ENCODE data around the gene SOAT1.

DNA sequence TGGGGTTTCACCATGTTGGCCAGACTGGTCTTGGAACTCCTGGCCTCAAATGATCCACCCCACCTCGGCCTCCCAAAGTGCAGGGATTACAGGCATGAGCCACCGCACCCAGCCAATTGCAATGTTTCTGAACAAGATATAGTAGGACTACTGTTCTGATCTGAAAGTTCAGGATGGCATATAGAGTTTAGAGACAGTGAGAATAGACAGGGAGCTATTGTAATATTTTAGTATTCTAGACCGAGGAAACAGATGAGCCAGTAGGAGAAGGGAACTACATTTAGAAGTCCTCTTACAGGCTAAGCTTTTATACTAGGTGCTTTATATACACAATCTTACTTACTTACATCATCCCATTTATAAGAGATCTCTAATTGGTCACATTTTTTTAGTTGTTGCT lies 33.1 kb downstream of the SOAT1 start:
- no peak for TF ChIP-seq TCF7L2 (IDR thresholded peaks at IDR 0.05; ENCODE audit: borderline replicate concordance, extremely low read depth, insufficient read depth, insufficient read length)
- TF ChIP-seq, protein P1, sequence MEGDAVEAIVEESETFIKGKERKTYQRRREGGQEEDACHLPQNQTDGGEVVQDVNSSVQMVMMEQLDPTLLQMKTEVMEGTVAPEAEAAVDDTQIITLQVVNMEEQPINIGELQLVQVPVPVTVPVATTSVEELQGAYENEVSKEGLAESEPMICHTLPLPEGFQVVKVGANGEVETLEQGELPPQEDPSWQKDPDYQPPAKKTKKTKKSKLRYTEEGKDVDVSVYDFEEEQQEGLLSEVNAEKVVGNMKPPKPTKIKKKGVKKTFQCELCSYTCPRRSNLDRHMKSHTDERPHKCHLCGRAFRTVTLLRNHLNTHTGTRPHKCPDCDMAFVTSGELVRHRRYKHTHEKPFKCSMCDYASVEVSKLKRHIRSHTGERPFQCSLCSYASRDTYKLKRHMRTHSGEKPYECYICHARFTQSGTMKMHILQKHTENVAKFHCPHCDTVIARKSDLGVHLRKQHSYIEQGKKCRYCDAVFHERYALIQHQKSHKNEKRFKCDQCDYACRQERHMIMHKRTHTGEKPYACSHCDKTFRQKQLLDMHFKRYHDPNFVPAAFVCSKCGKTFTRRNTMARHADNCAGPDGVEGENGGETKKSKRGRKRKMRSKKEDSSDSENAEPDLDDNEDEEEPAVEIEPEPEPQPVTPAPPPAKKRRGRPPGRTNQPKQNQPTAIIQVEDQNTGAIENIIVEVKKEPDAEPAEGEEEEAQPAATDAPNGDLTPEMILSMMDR (IDR thresholded peaks at IDR 0.05 in 2 of 3, conservative IDR thresholded peaks at IDR 0.05 in 1 of 3; ENCODE audit: borderline replicate concordance in 1 of 3, insufficient read depth in 1 of 3, low read depth in 2 of 3, low read length in 2 of 3) = no peak
- TF ChIP-seq EZH2 (IDR thresholded peaks at IDR 0.05) = no peak

Data from HCT116 (cell line).